GM12875 (cell line): ENCODE data around the gene ARX.

ENCODE experiments used
- H3K4me3 ChIP-seq: one replicate; pipeline ENCODE4 v1.5.1; 2011; ENCODE audit warnings: low read depth, low read length, control low read depth
- TF ChIP-seq, protein P1 (sequence below): IDR thresholded peaks from 2 replicates; pipeline ENCODE4 v1.5.1; 2011; ENCODE audit warnings: low read depth, mild to moderate bottlenecking, control low read depth, inconsistent platforms, low read length, moderate library complexity, borderline replicate concordance; ENCODE audit not compliant: insufficient read depth

Gene ARX

DNA sequence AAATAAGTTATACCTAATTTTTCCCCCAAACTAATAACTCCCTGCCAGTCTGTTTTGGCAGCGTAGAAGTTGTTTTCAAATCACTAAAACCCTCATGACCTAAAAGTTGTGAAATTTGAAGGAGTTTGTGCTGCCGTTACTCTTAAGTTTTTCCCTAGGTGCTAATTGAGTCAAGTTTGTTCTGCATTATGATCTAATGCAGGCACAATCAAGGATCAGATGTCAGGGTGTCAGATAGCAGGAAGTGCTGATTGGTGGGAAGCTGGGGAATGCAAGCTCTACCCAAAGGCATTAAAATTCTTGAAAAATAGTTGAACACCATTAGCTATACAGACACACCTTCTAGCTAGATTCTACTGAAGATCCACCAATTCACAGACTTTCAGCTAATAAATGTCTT is 51.9 kb downstream of the ARX start:
- no peak overlapping the region for H3K4me3 ChIP-seq
- TF ChIP-seq, protein P1, sequence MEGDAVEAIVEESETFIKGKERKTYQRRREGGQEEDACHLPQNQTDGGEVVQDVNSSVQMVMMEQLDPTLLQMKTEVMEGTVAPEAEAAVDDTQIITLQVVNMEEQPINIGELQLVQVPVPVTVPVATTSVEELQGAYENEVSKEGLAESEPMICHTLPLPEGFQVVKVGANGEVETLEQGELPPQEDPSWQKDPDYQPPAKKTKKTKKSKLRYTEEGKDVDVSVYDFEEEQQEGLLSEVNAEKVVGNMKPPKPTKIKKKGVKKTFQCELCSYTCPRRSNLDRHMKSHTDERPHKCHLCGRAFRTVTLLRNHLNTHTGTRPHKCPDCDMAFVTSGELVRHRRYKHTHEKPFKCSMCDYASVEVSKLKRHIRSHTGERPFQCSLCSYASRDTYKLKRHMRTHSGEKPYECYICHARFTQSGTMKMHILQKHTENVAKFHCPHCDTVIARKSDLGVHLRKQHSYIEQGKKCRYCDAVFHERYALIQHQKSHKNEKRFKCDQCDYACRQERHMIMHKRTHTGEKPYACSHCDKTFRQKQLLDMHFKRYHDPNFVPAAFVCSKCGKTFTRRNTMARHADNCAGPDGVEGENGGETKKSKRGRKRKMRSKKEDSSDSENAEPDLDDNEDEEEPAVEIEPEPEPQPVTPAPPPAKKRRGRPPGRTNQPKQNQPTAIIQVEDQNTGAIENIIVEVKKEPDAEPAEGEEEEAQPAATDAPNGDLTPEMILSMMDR, result no peak

GRCh38 chrX:24961809-24962208 is 54.0 kb downstream of the ARX start:
- TF ChIP-seq, protein P1, result no peak
- no peak overlapping the region for H3K4me3 ChIP-seq

GRCh38 chrX:24956828-24957227 is 58.9 kb downstream of the ARX start:
- TF ChIP-seq, protein P1, result no peak
- H3K4me3 ChIP-seq, result no peak overlapping the region

- TF ChIP-seq, protein P1, result no peak
These were observed 60.3 kb downstream of the ARX start for GRCh38 chrX:24955372-24955930.

DNA sequence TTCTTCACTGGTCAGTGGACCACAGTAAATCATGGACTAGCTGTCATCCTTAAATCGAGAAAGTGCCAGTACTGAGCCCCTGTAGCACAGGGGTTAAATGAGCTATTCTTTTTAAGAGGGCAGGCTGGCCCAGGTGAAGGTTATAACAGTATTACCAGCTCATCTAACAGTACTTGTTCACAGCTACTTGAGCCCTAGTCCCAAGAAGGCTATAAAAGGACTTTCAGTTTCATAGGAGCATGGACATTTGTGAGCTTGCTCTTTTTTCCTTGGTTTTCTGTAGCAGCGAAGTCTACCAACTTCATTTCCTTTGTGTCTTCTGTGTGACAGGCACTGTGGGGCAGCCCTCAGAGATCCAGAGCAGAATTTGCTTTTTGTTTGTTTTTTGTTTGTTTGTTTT is 61.0 kb downstream of the ARX start:
- no peak overlapping the region for H3K4me3 ChIP-seq
- TF ChIP-seq, protein P1, result no peak

More at GRCh38 chrX:24955372-24955930, 60.3 kb downstream of the ARX start:
- no peak overlapping the region for H3K4me3 ChIP-seq
